Activated CD4-positive, alpha-beta T cell treated with anti-CD3 and anti-CD28 coated beads for 36 hours (primary cell): ENCODE measurements around the gene ADK. TPM values are rescaled to one million over a fixed set of nuclear protein-coding genes. Genes with fewer than 3 reads are reported as not detected.

Source experiments
- total RNA-seq, 2 experiments: library from RNA; stranded (reverse); gene quantifications; one replicate each; pipeline ENCODE4 v1.2.3, GENCODE V29; 2021

Gene ADK
- total RNA-seq, 2 experiments from 2014 or later: 53.7 to 55.0 TPM

Other genes starting within 250 kb of the ADK start
- under 1 TPM in 1 of 2 experiments, not detected in 1; 0.16 TPM for gene PLAU, start 240.1 kb upstream of the ADK start, total RNA-seq
- gene VCL, start 153.1 kb upstream of the ADK start, total RNA-seq: 10 to 100 TPM; 20.7 to 22.7 TPM
- gene AP3M1, start 393 bp upstream of the ADK start, total RNA-seq: 10 to 100 TPM; 41.9 to 42.0 TPM